ES-I3 (cell line): ENCODE results near the gene PTPN11.
"Not testable (repeated sequence)": the region's sequence is repeated elsewhere in the genome, so short reads cannot be mapped to it uniquely, and the experiment has no call there.

ENCODE experiments used
- H3K36me3 ChIP-seq: 2 replicates; pipeline ENCODE4 v1.6.1; 2013; ENCODE audit warnings: mild to moderate bottlenecking, low read length, control low read depth, moderate library complexity; ENCODE audit not compliant: insufficient read depth
- H3K4me1 ChIP-seq: 2 replicates; pipeline ENCODE4 v1.6.1; 2013; ENCODE audit warnings: mild to moderate bottlenecking, control low read depth, low read length; ENCODE audit not compliant: insufficient read depth
- H3K9ac ChIP-seq: 2 replicates; pipeline ENCODE4 v1.6.1; 2013; ENCODE audit warnings: low read depth, mild to moderate bottlenecking, low read length, moderate library complexity
- H3K9me3 ChIP-seq: 2 replicates; pipeline ENCODE4 v1.6.1; 2013; ENCODE audit warnings: mild to moderate bottlenecking, low read length, moderate library complexity; ENCODE audit not compliant: control insufficient read depth, insufficient read depth

PTPN11 gene

DNA sequence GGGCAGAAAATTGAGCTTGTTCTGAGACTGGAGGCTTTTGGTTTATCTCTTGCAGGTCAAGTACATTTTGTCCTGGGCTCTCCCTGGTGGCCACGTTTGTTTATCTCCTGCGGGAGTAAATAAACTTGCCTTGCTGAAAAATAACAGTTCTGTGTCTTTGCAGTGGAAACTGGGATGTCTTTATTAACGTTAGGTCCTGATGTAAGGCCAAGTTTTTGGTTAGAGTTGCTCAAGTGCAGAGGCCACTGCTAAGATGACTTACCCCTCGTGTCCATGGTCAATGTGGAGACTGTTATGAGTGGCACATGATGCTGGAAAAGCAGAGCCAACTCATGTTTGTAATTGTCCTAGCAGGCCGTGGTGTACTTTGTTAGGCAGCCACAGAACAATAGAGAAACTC lies 3.8 kb downstream of the PTPN11 start:
- Histone ChIP-seq H3K36me3 (no peaks in the 10 kb centered on the region), H3K4me1 (no peaks in the 10 kb centered on the region; the same call in 1 of the 2 replicates), H3K9ac (no peak overlapping the region), H3K9me3 (no peaks in the 10 kb centered on the region)

DNA sequence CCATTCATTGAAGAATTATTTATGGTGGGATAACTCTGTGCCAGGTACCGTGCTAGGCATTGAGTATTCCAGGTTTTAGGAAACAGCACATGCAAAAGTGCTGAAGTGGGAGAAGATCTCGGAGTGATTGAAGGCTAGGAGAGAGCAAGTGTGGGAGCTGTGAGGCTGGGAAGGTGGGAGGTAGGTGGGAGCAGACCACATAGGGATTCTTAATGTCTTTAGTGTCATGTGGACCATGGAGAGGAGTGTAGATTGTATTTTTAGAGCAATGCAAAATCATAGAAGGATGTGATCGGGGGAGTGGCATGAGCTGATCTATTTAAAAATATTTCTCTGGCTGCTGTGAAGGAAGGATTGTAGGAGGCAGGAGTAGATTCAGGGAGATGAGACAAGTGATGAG lies 5.4 kb downstream of the PTPN11 start:
- no peak overlapping the region for H3K9ac ChIP-seq
- H3K4me1 ChIP-seq: no peaks in the 10 kb centered on the region; the same call in 1 of the 2 replicates
- H3K36me3 ChIP-seq: no peaks in the 10 kb centered on the region
- no peaks in the 10 kb centered on the region for H3K9me3 ChIP-seq

DNA sequence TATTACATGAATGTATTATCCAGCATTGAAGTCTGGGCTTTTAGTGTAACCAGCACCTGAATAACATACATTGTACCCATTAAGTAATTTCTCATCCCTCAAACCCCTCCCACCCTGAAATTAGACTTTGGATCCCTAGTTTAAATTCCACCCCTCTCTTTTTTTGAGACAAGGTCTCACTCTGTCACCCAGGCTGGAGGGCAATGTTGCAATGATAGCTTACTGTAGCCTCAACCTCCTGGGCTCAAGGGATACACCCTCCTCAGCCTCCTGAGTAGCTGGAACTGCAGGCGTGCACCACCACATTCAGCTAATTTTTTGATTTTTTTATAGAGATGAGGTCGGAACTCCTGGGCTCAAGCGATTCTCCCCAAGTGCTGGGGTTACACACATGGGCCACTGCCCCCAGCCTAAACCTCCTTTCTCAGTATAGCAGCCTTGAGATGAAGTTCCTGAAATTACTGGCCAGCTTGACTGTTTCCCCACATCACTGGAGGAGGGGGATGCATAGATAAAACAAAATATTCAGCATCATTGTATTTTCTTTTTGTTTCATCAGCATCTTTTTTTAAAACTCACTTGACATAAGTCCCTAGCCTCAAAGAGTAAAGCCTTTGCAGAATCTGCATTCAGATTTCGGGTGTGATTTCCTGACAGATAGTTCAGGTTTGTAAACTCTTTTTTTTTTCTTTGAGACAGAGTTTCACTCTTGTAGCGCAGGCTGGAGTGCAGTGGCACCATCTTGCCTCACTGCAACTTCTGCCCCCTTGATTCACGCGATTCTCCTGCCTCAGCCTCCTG lies 7.0 kb downstream of the PTPN11 start:
- H3K36me3 ChIP-seq: no peaks in the 10 kb centered on the region
- H3K9me3 ChIP-seq: no peaks in the 10 kb centered on the region
- no peak overlapping the region for H3K9ac ChIP-seq
- H3K4me1 ChIP-seq: no peaks in the 10 kb centered on the region; the same call in 1 of the 2 replicates

DNA sequence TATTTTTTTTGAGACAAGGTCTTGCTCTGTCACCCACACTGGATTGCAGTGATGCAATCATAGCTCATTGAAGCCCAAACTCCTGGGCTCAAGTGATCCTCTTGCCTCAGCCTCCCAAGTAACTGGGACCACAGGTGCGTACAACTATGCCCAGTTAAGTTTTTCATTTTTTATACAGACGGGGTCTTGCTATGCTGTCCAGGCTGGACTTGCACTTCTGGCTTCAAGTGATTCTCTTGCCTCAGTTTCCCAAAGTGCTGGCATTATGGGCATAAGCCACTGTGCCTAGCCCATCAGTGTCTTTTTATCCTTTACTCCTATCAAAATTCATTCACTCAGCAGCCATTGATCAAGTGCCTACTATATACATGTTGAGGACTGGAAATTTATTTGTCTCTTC lies 9.0 kb downstream of the PTPN11 start:
- Histone ChIP-seq H3K4me1 (no peaks in the 10 kb centered on the region), H3K9me3 (no peaks in the 10 kb centered on the region), H3K9ac (no peak overlapping the region), H3K36me3 (no peaks in the 10 kb centered on the region)

DNA sequence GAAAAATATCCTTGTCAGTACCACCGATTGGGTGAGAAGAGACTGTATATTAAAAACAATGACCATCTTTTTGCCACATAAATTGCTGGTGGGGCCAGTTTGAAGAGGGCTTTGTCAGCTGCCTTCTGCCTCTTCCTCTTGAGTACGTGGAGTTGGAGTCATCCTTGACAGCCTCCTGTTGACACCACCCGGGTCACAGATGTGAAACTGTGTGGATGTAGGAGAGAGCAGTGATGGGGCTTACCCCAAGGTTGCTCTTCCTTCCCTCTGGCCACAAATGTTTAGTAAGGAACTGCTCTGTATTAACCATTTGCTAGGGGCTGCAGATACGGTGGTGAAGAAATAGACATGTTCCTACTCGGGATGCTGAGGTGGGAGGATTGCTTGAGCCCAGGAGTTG lies 12.2 kb downstream of the PTPN11 start:
- H3K9me3 ChIP-seq: no peaks in the 10 kb centered on the region
- no peak overlapping the region for H3K9ac ChIP-seq
- H3K4me1 ChIP-seq: no peaks in the 10 kb centered on the region
- no peaks in the 10 kb centered on the region for H3K36me3 ChIP-seq

DNA sequence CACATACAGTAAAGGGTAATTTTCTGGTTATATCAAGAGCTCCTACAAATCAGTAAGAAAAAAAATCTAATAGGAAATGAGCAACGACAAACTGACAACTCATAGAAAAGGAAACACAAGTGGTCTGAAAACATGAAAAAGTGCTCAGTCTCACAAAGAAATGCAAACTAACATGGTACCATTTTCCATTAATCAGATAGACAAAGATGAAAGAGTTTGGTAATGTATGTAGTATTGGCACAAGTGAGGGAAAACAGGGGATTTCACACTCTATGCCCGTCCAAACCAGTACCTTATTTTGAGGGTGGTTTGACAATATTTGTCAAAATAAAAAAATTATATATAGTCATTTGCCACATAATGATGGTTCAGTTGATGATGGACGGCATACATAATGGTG lies 13.2 kb downstream of the PTPN11 start:
- Histone ChIP-seq H3K36me3 (no peaks in the 10 kb centered on the region), H3K9me3 (no peaks in the 10 kb centered on the region), H3K9ac (no peak overlapping the region), H3K4me1 (no peaks in the 10 kb centered on the region)

DNA sequence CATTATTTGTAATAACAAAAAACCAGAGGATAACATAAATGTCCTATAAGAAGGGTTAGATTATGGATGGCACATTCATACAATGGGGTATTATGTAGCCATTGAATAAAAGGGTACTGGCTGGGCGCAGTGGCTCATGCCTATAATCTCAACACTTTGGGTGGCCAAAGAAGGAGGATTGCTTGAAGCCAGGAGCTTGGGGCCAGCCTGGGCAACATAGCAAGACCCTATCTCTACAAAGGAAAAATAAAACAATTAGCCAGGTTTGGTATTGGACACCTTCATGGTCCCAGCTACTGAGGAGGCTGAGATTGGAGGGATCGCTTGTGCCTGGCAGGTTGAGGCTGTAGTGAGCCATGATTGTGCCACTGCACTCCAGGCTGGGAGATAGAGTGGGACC lies 14.8 kb downstream of the PTPN11 start:
- Histone ChIP-seq H3K36me3 (no peaks in the 10 kb centered on the region; the same call in 1 of the 2 replicates), H3K9ac (no peak overlapping the region), H3K9me3 (no peaks in the 10 kb centered on the region), H3K4me1 (no peaks in the 10 kb centered on the region)

DNA sequence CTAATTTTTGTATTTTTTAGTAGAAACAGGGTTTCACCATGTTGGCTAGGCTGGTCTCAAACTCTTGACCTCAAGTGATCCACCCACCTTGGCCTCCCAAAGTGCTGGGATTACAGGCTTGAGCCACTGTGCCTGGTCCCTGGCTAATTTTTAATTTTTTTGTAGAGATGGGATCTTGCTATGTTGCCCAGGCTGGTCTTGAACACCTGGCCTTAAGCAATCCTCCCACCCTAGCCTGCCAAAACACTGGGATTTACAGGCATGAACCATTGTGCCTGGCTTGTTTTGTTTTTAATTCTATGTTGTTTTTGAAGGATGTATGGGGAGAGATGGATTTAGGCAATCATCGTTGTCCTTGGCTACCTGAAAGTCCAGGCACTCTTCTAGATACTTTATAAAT lies 19.9 kb downstream of the PTPN11 start:
- not testable (repeated sequence) for H3K9me3 ChIP-seq, H3K9ac ChIP-seq, H3K36me3 ChIP-seq, H3K4me1 ChIP-seq

DNA sequence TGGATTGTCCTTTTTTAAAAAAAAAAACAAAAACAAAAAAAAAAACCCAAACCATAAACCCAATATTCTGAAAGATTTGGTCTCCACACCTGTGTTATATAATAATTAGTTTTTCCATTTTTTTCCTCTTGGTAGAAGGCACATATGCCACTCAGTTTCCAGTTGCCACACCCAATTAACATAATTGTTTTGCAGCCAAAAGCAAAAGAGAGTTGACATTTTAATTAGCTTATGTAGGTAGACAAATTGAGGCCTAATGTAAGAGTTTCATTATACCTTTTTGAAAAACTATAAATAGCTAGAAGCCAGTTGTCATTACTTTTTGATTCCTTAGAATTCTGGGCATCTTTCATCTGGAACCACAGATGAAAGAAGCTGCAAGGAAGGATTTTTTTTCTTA lies 21.0 kb downstream of the PTPN11 start:
- Histone ChIP-seq H3K4me1 (no peaks in the 10 kb centered on the region), H3K9ac (no peak overlapping the region), H3K9me3 (no peaks in the 10 kb centered on the region), H3K36me3 (no peaks in the 10 kb centered on the region; the same call in 1 of the 2 replicates)

DNA sequence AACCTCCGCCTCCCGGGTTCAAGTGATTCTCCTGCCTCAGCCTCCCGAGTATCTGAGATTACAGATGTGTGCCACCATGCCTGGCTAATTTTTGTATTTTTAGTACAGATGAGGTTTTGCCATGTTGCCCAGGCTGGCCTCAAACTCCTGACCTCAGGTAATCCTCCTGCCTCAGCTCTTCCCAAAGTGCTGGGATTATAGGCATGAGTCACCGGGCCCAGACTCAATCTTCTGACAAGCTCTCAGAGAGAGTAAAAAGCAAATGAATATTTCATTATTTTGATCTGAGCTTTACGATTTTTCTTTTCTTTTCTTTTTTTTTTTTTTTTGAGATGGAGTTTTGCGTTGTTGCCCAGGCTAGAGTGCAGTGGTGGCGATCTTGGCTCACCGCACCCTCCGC lies 21.9 kb downstream of the PTPN11 start:
- H3K36me3 ChIP-seq, H3K9me3 ChIP-seq, H3K4me1 ChIP-seq: not testable (repeated sequence)

DNA sequence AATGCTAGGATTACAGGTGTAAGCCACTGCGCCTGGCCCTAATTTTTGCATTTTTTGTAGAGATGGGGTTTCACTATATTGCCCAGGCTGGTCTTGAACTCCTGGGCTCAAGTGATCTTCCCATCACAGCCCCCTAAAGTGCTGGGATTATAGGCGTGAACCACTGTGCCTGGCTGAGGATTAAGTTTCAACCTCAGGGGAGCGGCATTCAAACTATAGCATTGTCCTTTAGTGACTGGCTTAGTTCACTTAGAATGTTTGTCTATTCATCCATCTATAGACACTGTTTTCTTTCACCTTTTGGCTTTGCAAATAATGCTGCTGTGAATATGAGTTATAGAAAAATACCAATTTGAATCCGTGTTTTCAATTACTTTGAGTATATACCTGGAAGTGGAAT lies 25.2 kb downstream of the PTPN11 start:
- Histone ChIP-seq H3K9me3 (no peaks in the 10 kb centered on the region), H3K4me1 (no peaks in the 10 kb centered on the region), H3K36me3 (no peaks in the 10 kb centered on the region; the same call in 1 of the 2 replicates), H3K9ac (no peak overlapping the region)

More for the DNA sequence above, 21.9 kb downstream of the PTPN11 start:
- not testable (repeated sequence) for H3K9ac ChIP-seq

DNA sequence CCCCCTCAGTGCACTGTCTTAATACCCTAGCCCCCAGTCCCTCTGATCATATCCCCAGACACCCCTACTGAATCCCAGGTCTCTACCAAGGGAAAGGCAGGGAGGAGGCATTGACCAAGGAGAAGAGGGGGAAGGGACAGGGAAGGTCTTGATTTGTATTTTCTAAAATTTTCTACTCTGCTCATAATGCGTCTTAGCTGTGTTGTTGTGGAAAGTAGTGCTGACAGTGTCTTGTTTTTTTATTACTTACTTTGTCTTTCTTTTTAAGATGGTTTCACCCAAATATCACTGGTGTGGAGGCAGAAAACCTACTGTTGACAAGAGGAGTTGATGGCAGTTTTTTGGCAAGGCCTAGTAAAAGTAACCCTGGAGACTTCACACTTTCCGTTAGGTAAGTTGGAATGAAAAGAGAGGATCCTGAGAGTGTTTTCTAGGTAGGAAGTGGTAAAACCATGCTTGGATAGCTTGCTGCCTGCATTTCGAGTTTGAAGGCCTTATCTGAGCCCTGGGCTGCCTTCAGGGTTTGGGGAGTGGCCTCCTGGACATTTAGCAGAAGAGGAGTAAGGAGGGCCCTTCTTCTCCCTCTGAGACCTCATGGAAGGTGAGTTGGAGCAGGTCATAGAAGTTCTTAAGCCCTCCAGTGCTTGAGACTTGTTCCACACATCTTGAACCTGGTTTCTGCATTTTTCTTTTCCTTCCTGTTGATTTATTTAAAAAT lies 27.4 kb downstream of the PTPN11 start:
- Histone ChIP-seq H3K4me1 (no peaks in the 10 kb centered on the region), H3K9ac (no peak overlapping the region), H3K36me3 (peaks cover 5% of the 10 kb centered on the region), H3K9me3 (no peaks in the 10 kb centered on the region)

DNA sequence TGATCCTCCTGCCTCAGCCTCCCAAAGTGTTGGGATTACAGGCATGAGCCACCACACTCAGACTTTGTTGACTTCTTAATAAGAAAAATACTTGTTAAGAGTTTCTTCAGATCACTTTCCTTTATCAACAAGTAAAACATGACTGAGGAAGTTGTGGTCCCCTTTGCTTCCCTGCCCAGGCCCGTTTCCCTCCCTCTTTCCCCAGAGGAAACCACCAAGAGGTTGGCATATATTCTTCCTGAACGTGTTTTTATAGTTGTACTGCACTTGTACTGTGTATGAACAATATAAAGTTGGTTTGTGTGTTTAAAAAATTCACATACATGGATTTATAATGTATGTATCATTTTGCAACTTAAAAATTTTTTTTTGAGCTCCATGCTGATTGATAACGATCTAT lies 28.4 kb downstream of the PTPN11 start:
- Histone ChIP-seq H3K4me1 (no peaks in the 10 kb centered on the region), H3K36me3 (peaks cover 10% of the 10 kb centered on the region), H3K9me3 (no peaks in the 10 kb centered on the region), H3K9ac (no peak overlapping the region)

DNA sequence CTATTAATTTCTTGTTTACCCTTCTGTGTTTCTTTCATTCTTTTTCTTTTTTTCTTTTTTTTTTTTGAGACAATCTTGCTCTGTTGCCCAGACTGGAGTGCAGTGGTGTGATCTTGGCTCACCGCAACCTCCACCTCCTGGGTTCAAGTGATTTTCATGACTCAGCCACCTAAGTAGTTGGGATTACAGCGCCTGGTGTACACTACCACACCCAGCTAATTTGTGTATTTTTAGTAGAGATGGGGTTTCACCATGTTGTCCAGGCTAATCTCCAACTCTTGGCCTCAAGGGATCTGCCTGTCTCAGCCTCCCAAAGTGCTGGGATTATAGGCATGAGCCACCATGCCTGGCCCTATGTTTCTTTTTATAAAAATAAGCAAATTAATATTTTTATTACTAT lies 29.4 kb downstream of the PTPN11 start:
- H3K9me3 ChIP-seq, H3K4me1 ChIP-seq, H3K9ac ChIP-seq: not testable (repeated sequence)
- H3K36me3 ChIP-seq: peaks cover 14% of the 10 kb centered on the region

DNA sequence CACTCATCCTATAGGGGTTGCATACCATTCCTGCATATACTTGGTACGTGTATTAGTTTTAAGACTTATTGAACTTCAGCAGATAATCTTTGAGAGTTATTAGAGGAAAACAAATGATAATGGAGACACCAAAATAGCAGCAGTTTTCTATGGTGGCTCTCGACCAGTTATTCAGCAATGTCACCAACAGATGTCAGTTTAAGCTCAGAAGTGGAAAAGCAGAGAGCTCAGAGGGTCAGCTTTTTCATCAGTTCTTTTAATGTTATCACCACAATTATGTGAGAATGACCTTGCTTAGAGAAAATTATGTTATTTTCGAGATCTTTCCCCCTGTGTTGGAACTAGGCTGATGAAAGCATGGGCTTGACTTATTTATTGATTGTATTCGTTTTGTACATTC lies 32.0 kb downstream of the PTPN11 start:
- no peaks in the 10 kb centered on the region for H3K4me1 ChIP-seq
- H3K9ac ChIP-seq: no peak overlapping the region
- H3K36me3 ChIP-seq: peaks cover 18% of the 10 kb centered on the region
- H3K9me3 ChIP-seq: no peaks in the 10 kb centered on the region
